Ishikawa (cell line): Measurements from ENCODE around the gene HERC2.

Experiments used
- CEBPB ChIP-seq: IDR thresholded peaks from 2 replicates; pipeline ENCODE4 v1.6.1; 2012
- CREB1 ChIP-seq: IDR thresholded peaks from 2 replicates; pipeline ENCODE4 v1.6.1; 2012; ENCODE audit warnings: low read depth
- EGR1 ChIP-seq: IDR thresholded peaks from 2 replicates; pipeline ENCODE4 v1.6.1; 2012
- EP300 ChIP-seq: IDR thresholded peaks from 2 replicates; pipeline ENCODE4 v1.6.1; 2012; ENCODE audit warnings: borderline replicate concordance
- FOXM1 ChIP-seq: IDR thresholded peaks from 2 replicates; pipeline ENCODE4 v1.6.1; 2012; ENCODE audit warnings: low read depth, borderline replicate concordance
- MAX ChIP-seq: IDR thresholded peaks from 2 replicates; pipeline ENCODE4 v1.6.1; 2012
- NFIC ChIP-seq: IDR thresholded peaks from 2 replicates; pipeline ENCODE4 v1.6.1; 2012
- RAD21 ChIP-seq: IDR thresholded peaks from 2 replicates; pipeline ENCODE4 v1.6.1; 2012; ENCODE audit warnings: low read depth
- REST ChIP-seq: IDR thresholded peaks from 2 replicates; pipeline ENCODE4 v1.6.1; 2012; ENCODE audit warnings: low read depth, mild to moderate bottlenecking
- TAF1 ChIP-seq: IDR thresholded peaks from 2 replicates; pipeline ENCODE4 v1.6.1; 2012; ENCODE audit warnings: low read depth, mild to moderate bottlenecking
- TCF12 ChIP-seq: IDR thresholded peaks from 2 replicates; pipeline ENCODE4 v1.6.1; 2012; ENCODE audit warnings: low read depth
- TEAD4 ChIP-seq: IDR thresholded peaks from 2 replicates; pipeline ENCODE4 v1.6.1; 2012
- USF1 ChIP-seq: IDR thresholded peaks from 2 replicates; pipeline ENCODE4 v1.6.1; 2012
- YY1 ChIP-seq: IDR thresholded peaks from 2 replicates; pipeline ENCODE4 v1.6.1; 2012; ENCODE audit warnings: low read depth
- ZBTB7A ChIP-seq: IDR thresholded peaks from 2 replicates; pipeline ENCODE4 v1.6.1; 2012; ENCODE audit warnings: low read depth

HERC2 gene

GRCh38 chr15:28118531-28118930 lies 203.4 kb downstream of the HERC2 start:
- TF ChIP-seq TCF12, result no peak
- no peak for TF ChIP-seq EGR1
- TF ChIP-seq YY1, result no peak
- no peak for TF ChIP-seq EP300

- TF ChIP-seq ZBTB7A (no peak), TCF12 (no peak), MAX (no peak), FOXM1 (no peak), CREB1 (no peak), TEAD4 (no peak), EP300 (no peak), YY1 (no peak), RAD21 (no peak)
These were observed 203.9 kb downstream of the HERC2 start for GRCh38 chr15:28118083-28118482.

GRCh38 chr15:28117432-28117990 lies 204.5 kb downstream of the HERC2 start:
- no peak for TF ChIP-seq NFIC

- no peak for TF ChIP-seq RAD21
- TF ChIP-seq TEAD4, result no peak
- no peak for TF ChIP-seq TCF12
- TF ChIP-seq CREB1, result no peak
- no peak for TF ChIP-seq REST
- no peak for TF ChIP-seq ZBTB7A
- no peak for TF ChIP-seq CEBPB
- no peak for TF ChIP-seq FOXM1
- no peak for TF ChIP-seq EGR1
- TF ChIP-seq USF1, result no peak
- no peak for TF ChIP-seq EP300
- TF ChIP-seq MAX, result no peak
- TF ChIP-seq TAF1, result no peak
- TF ChIP-seq NFIC, result no peak
- TF ChIP-seq YY1, result no peak
These were observed 205.2 kb downstream of the HERC2 start for GRCh38 chr15:28116521-28117431.

GRCh38 chr15:28115871-28116270 lies 206.1 kb downstream of the HERC2 start:
- TF ChIP-seq FOXM1, result no peak
- no peak for TF ChIP-seq NFIC
- no peak for TF ChIP-seq YY1
- no peak for TF ChIP-seq TAF1
- no peak for TF ChIP-seq USF1
- no peak for TF ChIP-seq ZBTB7A
- TF ChIP-seq EP300, result no peak
- no peak for TF ChIP-seq TEAD4
- no peak for TF ChIP-seq RAD21
- TF ChIP-seq MAX, result no peak
- no peak for TF ChIP-seq TCF12
- TF ChIP-seq CEBPB, result no peak
- no peak for TF ChIP-seq REST
- TF ChIP-seq CREB1, result no peak
- TF ChIP-seq EGR1, result no peak
